ENCODE measurements around the gene MPHOSPH10.

GRCh38 chr2:71100195-71100964, 30.1 kb upstream of the MPHOSPH10 start:
- TF ChIP-seq CTCF (IDR thresholded peaks at IDR 0.05) (peak; percentile 56 to 76 (median 60)), POLR2A (IDR thresholded peaks at IDR 0.05; ENCODE audit: low read depth) (no peak)

Measured in esophagus muscularis mucosa (tissue), 3 donors.